Tibial nerve (tissue), 4 donors: ENCODE data around the gene PRKCZ.

Experiments used
- CTCF ChIP-seq, 5 experiments: fragments of 200-600 bp in 3 of 5; fragments of 450-650 bp in 2 of 5; sonication (generic) in 3 of 5; IDR thresholded peaks; one replicate each; pipeline ENCODE4 v1.5.1; 2016 to 2019; ENCODE audit warnings: antibody characterized with exemption in 5 of 5, mild to moderate bottlenecking in 3 of 5, moderate library complexity in 2 of 5
- EP300 ChIP-seq, 2 donors: sonication (generic); formaldehyde crosslinking; IDR thresholded peaks; one replicate each; pipeline ENCODE4 v1.6.1; 2017; ENCODE audit warnings: antibody characterized with exemption in 2 of 2, mild to moderate bottlenecking in 1 of 2

GRCh38 chr1:2157856-2158255 is 107.6 kb downstream of the PRKCZ start:
- TF ChIP-seq CTCF (IDR thresholded peaks at IDR 0.05) (no peak), EP300 (IDR thresholded peaks at IDR 0.05) (no peak)
